ENCODE results near the gene ADAMTS5.

Gene ADAMTS5

GRCh38 chr21:26946744-26947446 is 20.0 kb downstream of the ADAMTS5 start:
- DNase-seq, result no peak

GRCh38 chr21:26945916-26946675 is 20.8 kb downstream of the ADAMTS5 start:
- DNase-seq, result no peak

DNA sequence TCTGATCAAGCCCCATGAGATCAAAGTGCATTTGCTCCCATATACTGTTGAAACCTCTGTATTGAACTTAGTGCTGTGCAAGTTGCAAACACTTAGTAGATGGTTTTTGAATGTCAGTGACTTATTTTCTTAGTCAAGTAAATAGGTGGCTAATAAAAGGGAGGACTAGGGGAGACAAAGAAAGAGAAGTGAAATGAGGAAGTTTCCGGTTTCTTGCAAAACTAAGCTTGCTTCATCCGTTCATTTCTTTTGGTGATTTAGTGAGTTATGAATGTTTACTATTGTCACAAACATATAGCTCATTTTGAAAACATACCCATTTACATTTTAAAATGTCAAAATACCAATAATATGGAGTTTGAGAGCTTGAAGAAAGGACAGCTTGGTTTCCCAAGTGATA is 23.0 kb downstream of the ADAMTS5 start:
- no peak for DNase-seq

- DNase-seq, result no peak
These were observed 25.5 kb downstream of the ADAMTS5 start for GRCh38 chr21:26941421-26941820.

GRCh38 chr21:26939601-26940111 is 27.2 kb downstream of the ADAMTS5 start:
- DNase-seq, result no peak

DNA sequence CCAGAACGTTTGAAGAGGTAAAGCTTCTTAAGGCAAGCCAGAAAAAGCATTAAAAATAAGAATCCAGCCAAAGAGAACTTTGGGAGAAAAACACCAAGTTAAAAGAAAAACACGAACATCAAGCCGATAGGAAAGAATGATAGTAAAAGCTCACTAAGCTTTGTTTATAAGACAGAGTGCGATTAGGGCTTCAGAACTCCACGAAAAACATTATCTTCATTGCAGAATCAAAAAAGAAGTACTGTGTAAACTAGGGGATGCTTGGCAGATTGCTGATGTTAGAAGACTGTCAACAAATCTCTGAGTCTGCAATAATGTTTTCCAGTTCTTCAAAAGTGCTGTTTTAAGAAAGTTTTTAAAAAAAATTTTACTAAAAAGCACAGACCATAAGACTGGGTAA is 30.2 kb downstream of the ADAMTS5 start:
- no peak for DNase-seq

- no peak for DNase-seq
These were observed 30.9 kb downstream of the ADAMTS5 start for GRCh38 chr21:26935977-26936376.

DNA sequence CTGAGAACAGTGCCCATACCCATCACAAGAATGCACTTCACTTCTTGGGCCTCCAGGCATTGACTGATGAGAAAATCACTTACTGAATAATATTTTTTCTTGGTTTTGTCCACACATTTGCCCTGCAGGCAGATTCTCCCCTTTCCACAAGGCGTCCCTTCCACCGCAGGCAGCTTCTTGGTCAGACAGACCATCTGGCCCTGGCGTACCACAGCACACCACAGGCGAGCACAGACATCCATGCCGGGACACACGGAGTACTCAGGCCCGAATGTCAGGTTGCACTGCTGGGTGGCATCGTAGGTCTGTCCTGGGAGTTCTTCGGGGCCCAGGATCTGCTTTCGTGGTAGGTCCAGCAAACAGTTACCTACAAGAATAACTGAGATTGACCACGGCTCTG is 32.5 kb downstream of the ADAMTS5 start:
- no peak for DNase-seq

- no peak for DNase-seq
These were observed 33.4 kb downstream of the ADAMTS5 start for GRCh38 chr21:26933448-26933847.

DNA sequence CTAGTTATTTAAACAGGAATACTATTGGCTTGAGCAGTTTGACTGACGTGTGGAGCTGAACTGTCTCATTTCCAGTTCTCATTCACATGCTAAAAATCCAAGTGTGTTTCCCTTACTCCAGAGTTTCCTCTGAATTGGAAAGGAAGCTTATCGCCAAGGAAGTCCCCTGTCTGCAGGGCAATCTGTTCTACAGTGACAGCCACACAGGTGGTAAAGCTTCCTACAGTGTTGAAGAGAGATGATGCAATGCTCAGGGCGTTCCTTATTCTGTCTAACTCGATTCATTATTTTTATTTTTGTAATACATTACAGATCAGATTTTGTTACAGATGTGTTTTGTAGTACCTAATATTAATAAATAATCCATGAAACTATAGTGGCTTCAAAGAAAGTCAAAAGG is 41.3 kb downstream of the ADAMTS5 start:
- no peak for DNase-seq

GRCh38 chr21:26925122-26925521 is 41.8 kb downstream of the ADAMTS5 start:
- DNase-seq, result no peak

DNA sequence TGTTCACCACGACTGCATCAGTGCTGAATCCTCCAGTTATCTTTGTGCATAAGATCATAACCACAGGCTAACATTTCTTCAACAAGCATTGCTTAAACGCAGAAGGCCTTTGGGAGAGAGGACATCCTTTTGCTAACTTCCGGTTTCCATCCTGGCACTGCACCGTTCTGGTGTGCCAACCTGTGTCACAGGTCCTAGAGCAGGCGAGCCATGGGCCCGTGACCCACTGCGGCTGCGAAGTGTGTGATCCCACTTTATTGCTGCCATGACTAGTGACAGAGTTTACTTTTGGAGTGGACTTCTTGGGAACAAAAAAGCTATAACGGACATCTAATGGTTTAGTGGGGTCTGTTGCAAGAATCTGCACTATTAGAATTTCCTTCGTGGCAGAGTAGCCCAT is 42.9 kb downstream of the ADAMTS5 start:
- DNase-seq, result no peak

DNA sequence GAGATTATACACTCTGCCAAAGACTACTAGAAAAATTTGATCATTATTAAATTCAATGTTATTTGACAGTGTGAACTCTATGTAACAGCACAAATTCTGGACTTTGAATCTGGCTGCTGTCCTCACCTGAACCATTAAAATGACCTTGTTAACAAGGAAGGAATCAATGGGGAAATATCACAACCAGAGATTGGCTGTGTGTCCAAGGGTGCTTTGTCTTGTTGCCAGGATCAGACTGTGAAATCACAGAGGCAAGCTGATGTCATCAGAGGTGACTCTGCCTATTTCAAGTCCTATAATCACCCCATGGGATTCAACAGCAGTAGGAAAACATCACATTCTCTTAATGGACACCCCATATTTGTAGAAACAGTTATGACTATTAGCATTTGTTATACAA is 46.8 kb downstream of the ADAMTS5 start:
- no peak for DNase-seq

- no peak for DNase-seq
These were observed 48.4 kb downstream of the ADAMTS5 start for GRCh38 chr21:26918323-26919079.

GRCh38 chr21:26916799-26917198 is 50.1 kb downstream of the ADAMTS5 start:
- no peak for DNase-seq

DNA sequence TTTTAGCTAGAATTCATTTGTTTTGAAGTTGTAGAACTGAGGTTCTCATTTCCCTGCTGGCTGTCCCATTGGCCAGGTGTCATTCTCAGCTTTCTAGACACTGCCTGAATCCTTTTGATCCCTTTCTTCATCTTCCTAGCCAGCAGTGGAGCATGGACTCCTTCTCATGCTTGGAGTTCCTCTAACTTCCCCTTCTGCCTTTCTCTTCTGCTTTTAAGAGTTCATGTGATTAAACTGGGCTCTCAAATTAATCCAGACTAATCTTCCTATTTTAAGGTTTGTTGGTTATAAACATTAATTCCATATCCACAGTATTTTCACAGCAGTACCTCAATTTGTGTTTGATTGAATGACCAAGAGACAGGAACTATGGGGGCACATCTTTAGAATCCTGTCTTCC is 52.3 kb downstream of the ADAMTS5 start:
- no peak for DNase-seq

DNA sequence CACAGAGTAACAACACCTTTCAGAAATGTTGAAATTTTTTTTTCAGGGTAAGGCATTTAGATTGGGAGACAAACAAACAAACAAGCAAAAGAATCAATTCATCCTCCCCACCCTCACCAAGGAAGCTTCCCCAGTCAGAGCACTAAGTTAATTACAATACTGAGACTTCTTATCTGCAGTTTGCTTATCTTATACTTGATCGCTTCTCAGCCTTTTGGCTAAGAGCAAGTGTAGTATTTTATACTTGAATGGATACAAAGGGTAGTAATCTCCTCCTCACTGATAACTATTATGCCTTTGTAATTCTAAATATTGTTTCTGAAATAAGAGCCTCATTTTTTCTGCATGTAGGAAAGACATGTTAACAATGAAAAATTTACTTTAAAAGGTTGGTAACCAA is 54.4 kb downstream of the ADAMTS5 start:
- no peak for DNase-seq

GRCh38 chr21:26909972-26910371 is 56.9 kb downstream of the ADAMTS5 start:
- no peak for DNase-seq

- DNase-seq, result no peak
These were observed 65.9 kb downstream of the ADAMTS5 start for GRCh38 chr21:26900980-26901379.

GRCh38 chr21:26892151-26892550 is 74.7 kb downstream of the ADAMTS5 start:
- no peak for DNase-seq

- no peak for DNase-seq
These were observed 78.0 kb downstream of the ADAMTS5 start for GRCh38 chr21:26888931-26889330.

GRCh38 chr21:26888256-26888655 is 78.6 kb downstream of the ADAMTS5 start:
- DNase-seq, result no peak

DNA sequence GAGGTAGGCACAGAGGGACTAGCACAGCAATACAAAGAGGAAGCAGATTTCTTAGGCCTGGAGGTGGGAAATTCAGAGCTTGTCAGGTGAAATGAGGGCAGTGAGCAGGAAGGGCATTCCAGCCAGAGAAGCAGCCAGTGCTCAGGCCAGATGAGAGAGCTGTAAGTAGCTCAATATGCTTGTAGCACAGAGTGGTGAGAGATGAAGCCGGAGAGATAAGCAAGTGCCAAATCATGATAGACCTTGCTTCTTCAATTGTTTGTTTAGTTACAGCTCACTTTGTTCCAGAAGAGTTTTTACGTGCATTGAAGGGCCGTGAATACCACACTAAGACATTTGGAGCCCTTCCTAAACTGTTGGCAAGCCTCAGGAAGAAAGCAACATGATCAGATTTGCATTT is 79.6 kb downstream of the ADAMTS5 start:
- DNase-seq, result no peak

DNA sequence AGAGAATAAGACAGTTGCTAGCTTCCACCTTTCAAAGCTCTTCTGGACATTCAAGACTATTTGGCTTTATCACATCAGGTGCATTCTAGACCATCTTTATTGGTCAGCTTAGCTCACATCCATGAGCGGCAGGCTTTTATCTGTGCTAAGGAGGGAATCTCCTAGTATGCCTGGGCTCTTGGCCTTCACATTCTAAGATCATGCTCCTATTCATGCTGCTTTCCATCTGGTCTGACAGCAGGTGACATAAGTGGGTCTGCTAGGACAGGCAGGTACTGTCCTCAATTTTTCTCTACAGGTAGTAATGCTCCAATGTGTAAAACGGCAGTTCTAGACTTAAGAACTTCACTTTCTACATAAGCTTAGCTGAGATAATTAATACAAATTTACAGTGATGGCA is 82.5 kb downstream of the ADAMTS5 start:
- no peak for DNase-seq

Measured in stimulated activated CD4-positive, alpha-beta T cell treated with anti-CD3 and anti-CD28 coated beads, Interleukin-4, amount 100 ng/mL, for 1 hour (primary cell).